AG09319 (cell line): ENCODE data around the gene CDC26.

Experiments used
- DNase-seq: peaks from one replicate; pipeline ENCODE4 v3.0.0-alpha.2; 2010; ENCODE audit warnings: low read depth; ENCODE audit errors: extremely low read depth
- CTCF ChIP-seq: IDR thresholded peaks from 2 replicates; pipeline ENCODE4 v1.5.1; 2011; ENCODE audit warnings: low read depth, mild to moderate bottlenecking, inconsistent platforms, low read length, moderate library complexity

CDC26 gene

GRCh38 chr9:113267911-113268566 lies 7.3 kb downstream of the CDC26 start:
- DNase-seq = no peak
- no peak for TF ChIP-seq CTCF

GRCh38 chr9:113266174-113266573 lies 9.2 kb downstream of the CDC26 start:
- no peak for TF ChIP-seq CTCF
- DNase-seq = no peak

GRCh38 chr9:113261917-113262671 lies 13.3 kb downstream of the CDC26 start:
- DNase-seq = no peak
- TF ChIP-seq CTCF = no peak

GRCh38 chr9:113258282-113258681 lies 17.1 kb downstream of the CDC26 start:
- no peak for DNase-seq
- no peak for TF ChIP-seq CTCF

GRCh38 chr9:113257863-113258262 lies 17.5 kb downstream of the CDC26 start:
- TF ChIP-seq CTCF = no peak
- DNase-seq = no peak

- no peak for DNase-seq
- no peak for TF ChIP-seq CTCF
These were observed 19.9 kb downstream of the CDC26 start for GRCh38 chr9:113255438-113255837.

- no peak for TF ChIP-seq CTCF
- DNase-seq = no peak
These were observed 20.4 kb downstream of the CDC26 start for GRCh38 chr9:113254991-113255390.
